ENCODE measurements around the gene NCOA5. TPM values are rescaled to one million over a fixed set of nuclear protein-coding genes. Genes with fewer than 3 reads are reported as not detected.
A peak's percentile ranks its signal among the peaks of the same experiment; 100 is the strongest.

Gene NCOA5
- total and polyA plus RNA-seq, 2 experiments from 2014 or later: 24.0 to 26.2 TPM

- TF ChIP-seq EZH2phosphoT487 (IDR thresholded peaks at IDR 0.05; ENCODE audit: low read depth, severe bottlenecking, unreplicated experiment) (no peak), CTCF (IDR thresholded peaks at IDR 0.05; ENCODE audit: poor library complexity) (peak; percentile 56), EZH2 (IDR thresholded peaks at IDR 0.05; ENCODE audit: borderline replicate concordance) (no peak)
- Histone ChIP-seq H3K4me1 (ENCODE audit: insufficient read depth) (no peaks in the 10 kb centered on the region), H3K4me2 (no peak overlapping the region), H4K20me1 (ENCODE audit: insufficient read depth, poor library complexity, severe bottlenecking) (no peaks in the 10 kb centered on the region), H3K79me2 (no peaks in the 10 kb centered on the region), H3K36me3 (replicated peaks; ENCODE audit: insufficient read depth, low read depth) (no peaks in the 10 kb centered on the region), H3K4me3 (no peak overlapping the region), H3K9me2 (replicated peaks; ENCODE audit: insufficient read depth) (no peaks in the 10 kb centered on the region), H3K27ac (no peak overlapping the region), H3K27me3 (peaks cover 31% of the 10 kb centered on the region), H3K9me3 (ENCODE audit: low read depth) (no peaks in the 10 kb centered on the region), H2AFZ (no peak overlapping the region)
- 50% methylated on average over 12 of the region's 16 CpGs for WGBS (ENCODE audit: low lambda C conversion rate, missing lambda C conversion rate)
- peak; percentile 40 for DNase-seq (ENCODE audit: low spot score)
Observed at GRCh38 chr20:46128310-46129151, 38.8 kb upstream of the NCOA5 start.

GRCh38 chr20:46127396-46128010 lies 37.7 kb upstream of the NCOA5 start:
- H3K4me2 ChIP-seq: no peak overlapping the region
- H3K79me2 ChIP-seq: no peaks in the 10 kb centered on the region
- H3K9me3 ChIP-seq (ENCODE audit: low read depth): no peaks in the 10 kb centered on the region
- H3K27me3 ChIP-seq: peaks cover 31% of the 10 kb centered on the region
- H3K27ac ChIP-seq: no peak overlapping the region
- no peak overlapping the region for H2AFZ ChIP-seq
- WGBS (ENCODE audit: low lambda C conversion rate, missing lambda C conversion rate): 91% methylated on average over 11 of the region's 11 CpGs
- no peaks in the 10 kb centered on the region for H4K20me1 ChIP-seq (ENCODE audit: insufficient read depth, poor library complexity, severe bottlenecking)
- DNase-seq (ENCODE audit: low spot score): no peak
- H3K4me1 ChIP-seq (ENCODE audit: insufficient read depth): no peaks in the 10 kb centered on the region
- no peaks in the 10 kb centered on the region for H3K9me2 ChIP-seq (replicated peaks; ENCODE audit: insufficient read depth)
- TF ChIP-seq EZH2 (IDR thresholded peaks at IDR 0.05; ENCODE audit: borderline replicate concordance) (no peak), CTCF (IDR thresholded peaks at IDR 0.05; ENCODE audit: poor library complexity) (no peak), EZH2phosphoT487 (IDR thresholded peaks at IDR 0.05; ENCODE audit: low read depth, severe bottlenecking, unreplicated experiment) (no peak)
- no peak overlapping the region for H3K4me3 ChIP-seq
- no peaks in the 10 kb centered on the region for H3K36me3 ChIP-seq (replicated peaks; ENCODE audit: insufficient read depth, low read depth)

- H3K27me3 ChIP-seq: peaks cover 22% of the 10 kb centered on the region
- H3K9me3 ChIP-seq (ENCODE audit: low read depth): no peaks in the 10 kb centered on the region
- H3K9me2 ChIP-seq (replicated peaks; ENCODE audit: insufficient read depth): no peaks in the 10 kb centered on the region
- no peaks in the 10 kb centered on the region for H3K4me1 ChIP-seq (ENCODE audit: insufficient read depth)
- H2AFZ ChIP-seq: no peak overlapping the region
- no peaks in the 10 kb centered on the region for H4K20me1 ChIP-seq (ENCODE audit: insufficient read depth, poor library complexity, severe bottlenecking)
- WGBS (ENCODE audit: low lambda C conversion rate, missing lambda C conversion rate): 89% methylated on average over 5 of the region's 5 CpGs
- H3K4me2 ChIP-seq: no peak overlapping the region
- no peak overlapping the region for H3K4me3 ChIP-seq
- no peaks in the 10 kb centered on the region for H3K79me2 ChIP-seq
- H3K36me3 ChIP-seq (replicated peaks; ENCODE audit: insufficient read depth, low read depth): no peaks in the 10 kb centered on the region
- no peak overlapping the region for H3K27ac ChIP-seq
- TF ChIP-seq CTCF (IDR thresholded peaks at IDR 0.05; ENCODE audit: poor library complexity): no peak
- no peak for TF ChIP-seq EZH2phosphoT487 (IDR thresholded peaks at IDR 0.05; ENCODE audit: low read depth, severe bottlenecking, unreplicated experiment)
- no peak for TF ChIP-seq EZH2 (IDR thresholded peaks at IDR 0.05; ENCODE audit: borderline replicate concordance)
- DNase-seq (ENCODE audit: low spot score): no peak
Observed at GRCh38 chr20:46126440-46127056, 36.8 kb upstream of the NCOA5 start.
